Cardiac muscle cell (in vitro differentiated cells and primary cell): ENCODE data around the gene CCDC183. TPM values are rescaled to one million over a fixed set of nuclear protein-coding genes. Genes with fewer than 3 reads are reported as not detected.
"Not testable (repeated sequence)": the region's sequence is repeated elsewhere in the genome, so short reads cannot be mapped to it uniquely, and the experiment has no call there.

Experiments
- DNase-seq, 2 donors: peaks; one replicate each; pipeline versions ENCODE4 v3.0.0 to v3.0.0-alpha.2; 2010 to 2017; ENCODE audit warnings: low read depth in 1 of 2, low spot score in 1 of 2
- H3K27ac ChIP-seq: fragments of 200-600 bp; sonication (generic); 2 replicates; pipeline ENCODE4 v1.5.1; 2016
- H3K27me3 ChIP-seq: fragments of 200-600 bp; sonication (generic); 2 replicates; pipeline ENCODE4 v1.6.0; 2016; ENCODE audit warnings: control low read depth
- H3K36me3 ChIP-seq: fragments of 200-600 bp; sonication (generic); 2 replicates; pipeline ENCODE4 v1.5.1; 2016; ENCODE audit warnings: control low read depth
- H3K4me1 ChIP-seq: fragments of 200-600 bp; sonication (generic); 2 replicates; pipeline ENCODE4 v1.8.1; 2017; ENCODE audit warnings: low read depth, mild to moderate bottlenecking, mixed run types
- H3K4me3 ChIP-seq: fragments of 200-600 bp; sonication (generic); 2 replicates; pipeline ENCODE4 v1.5.1; 2016; ENCODE audit warnings: mild to moderate bottlenecking
- H3K9me3 ChIP-seq: fragments of 200-600 bp; sonication (generic); 2 replicates; pipeline ENCODE4 v1.5.1; 2017; ENCODE audit warnings: low read depth, mild to moderate bottlenecking, control low read depth
- polyA plus RNA-seq: library from polyadenylated mRNA; unstranded; fragments of >200 nt; fragmentation: Nextera tagmentation; extraction: Ambion mirVana; gene quantifications from 2 replicates; pipeline ENCODE4 v1.2.1, GENCODE V29; 2016
- total RNA-seq: library from RNA; depleted of rRNA; stranded (reverse); fragments of >200 nt; gene quantifications from 2 replicates; pipeline ENCODE4 v1.2.3, GENCODE V29; 2016
- TF ChIP-seq, protein P1 (sequence below): IDR thresholded peaks from 2 replicates; pipeline ENCODE4 v1.5.1; 2012; ENCODE audit warnings: low read depth, mild to moderate bottlenecking, low read length

The CCDC183 gene
- total and polyA plus RNA-seq, 2 experiments from 2014 or later: 43.1 to 49.3 TPM

DNA sequence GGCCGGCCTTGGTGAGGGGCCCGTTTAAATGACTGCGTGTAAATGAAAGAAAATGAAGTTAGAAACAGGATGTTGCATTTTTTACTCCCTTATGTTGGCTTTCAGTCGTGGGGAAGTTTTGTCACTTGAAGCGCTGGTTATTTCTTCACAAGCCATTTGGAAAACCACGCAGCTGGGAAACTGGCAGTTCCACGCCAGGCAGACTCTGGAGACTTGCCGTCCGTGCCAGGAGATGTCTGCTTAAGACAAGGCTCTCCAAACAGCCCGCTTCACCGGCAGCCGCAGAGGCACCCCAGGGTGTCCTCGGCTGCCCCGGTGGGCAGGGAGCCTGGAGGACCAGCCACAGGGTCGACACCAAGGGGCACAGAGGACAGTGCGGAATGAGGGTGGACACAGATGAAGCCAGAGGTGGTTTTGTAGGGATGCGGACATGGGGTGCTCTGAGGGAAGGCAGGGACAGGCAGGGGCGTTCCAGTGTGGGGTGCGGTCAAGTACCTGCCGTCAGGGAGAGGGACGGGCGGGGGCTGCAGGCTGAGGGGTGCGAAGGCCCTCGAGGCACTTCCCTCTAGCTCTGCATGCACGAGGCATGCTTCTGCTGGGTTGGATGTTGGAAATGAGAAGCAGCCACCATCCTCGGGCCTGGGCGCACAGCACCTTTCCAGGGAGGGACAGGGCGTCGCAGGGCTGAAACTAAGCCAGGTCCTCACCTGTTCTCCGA lies 35.0 kb downstream of the CCDC183 start:
- Histone ChIP-seq H3K9me3 (no peaks in the 10 kb centered on the region), H3K36me3 (peaks cover 31% of the 10 kb centered on the region), H3K4me1 (no peaks in the 10 kb centered on the region), H3K27ac (no peak overlapping the region), H3K27me3 (no peaks in the 10 kb centered on the region), H3K4me3 (no peak overlapping the region)
- TF ChIP-seq, protein P1, sequence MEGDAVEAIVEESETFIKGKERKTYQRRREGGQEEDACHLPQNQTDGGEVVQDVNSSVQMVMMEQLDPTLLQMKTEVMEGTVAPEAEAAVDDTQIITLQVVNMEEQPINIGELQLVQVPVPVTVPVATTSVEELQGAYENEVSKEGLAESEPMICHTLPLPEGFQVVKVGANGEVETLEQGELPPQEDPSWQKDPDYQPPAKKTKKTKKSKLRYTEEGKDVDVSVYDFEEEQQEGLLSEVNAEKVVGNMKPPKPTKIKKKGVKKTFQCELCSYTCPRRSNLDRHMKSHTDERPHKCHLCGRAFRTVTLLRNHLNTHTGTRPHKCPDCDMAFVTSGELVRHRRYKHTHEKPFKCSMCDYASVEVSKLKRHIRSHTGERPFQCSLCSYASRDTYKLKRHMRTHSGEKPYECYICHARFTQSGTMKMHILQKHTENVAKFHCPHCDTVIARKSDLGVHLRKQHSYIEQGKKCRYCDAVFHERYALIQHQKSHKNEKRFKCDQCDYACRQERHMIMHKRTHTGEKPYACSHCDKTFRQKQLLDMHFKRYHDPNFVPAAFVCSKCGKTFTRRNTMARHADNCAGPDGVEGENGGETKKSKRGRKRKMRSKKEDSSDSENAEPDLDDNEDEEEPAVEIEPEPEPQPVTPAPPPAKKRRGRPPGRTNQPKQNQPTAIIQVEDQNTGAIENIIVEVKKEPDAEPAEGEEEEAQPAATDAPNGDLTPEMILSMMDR: no peak
- no peak for DNase-seq

DNA sequence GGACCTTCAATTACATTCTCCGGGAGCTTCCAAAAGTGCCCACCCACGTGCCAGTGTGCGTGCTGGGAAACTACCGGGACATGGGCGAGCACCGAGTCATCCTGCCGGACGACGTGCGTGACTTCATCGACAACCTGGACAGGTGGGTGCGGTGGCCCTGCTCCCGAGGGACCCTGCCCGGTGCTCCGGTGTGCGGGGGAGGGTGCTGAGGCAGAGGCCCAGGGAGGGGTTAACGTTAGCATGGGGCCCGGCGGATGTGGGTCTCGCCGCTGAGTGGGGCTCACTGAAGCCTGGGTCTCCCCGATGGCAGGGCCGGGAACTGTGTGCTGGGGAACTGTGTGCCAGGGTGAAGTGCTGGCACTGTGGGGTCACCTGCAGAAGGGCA lies 35.6 kb downstream of the CCDC183 start:
- no peak overlapping the region for H3K27ac ChIP-seq
- H3K27me3 ChIP-seq: no peaks in the 10 kb centered on the region
- no peak for DNase-seq
- peaks cover 25% of the 10 kb centered on the region for H3K36me3 ChIP-seq
- no peaks in the 10 kb centered on the region for H3K9me3 ChIP-seq
- TF ChIP-seq, protein P1: no peak
- H3K4me3 ChIP-seq: no peak overlapping the region
- no peaks in the 10 kb centered on the region for H3K4me1 ChIP-seq

DNA sequence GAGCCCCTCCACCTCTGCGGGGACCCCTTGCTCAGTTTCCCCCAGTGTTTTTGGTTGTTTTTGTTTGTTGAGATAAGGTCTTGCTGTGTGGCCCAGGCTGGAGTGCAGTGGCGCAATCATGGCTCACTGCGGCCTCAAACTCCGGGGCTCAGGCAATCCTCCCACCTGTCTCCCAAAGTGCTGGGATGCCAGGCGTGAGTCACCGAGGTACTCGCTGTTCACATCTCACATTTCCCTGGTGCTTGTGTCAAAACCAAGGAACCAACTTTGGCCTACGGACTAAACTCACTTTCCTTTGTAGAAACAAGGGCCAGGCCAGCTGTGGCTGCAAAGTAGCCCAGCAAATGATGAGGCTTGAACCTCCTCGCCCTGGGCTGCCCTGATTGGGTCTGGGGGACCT lies 36.4 kb downstream of the CCDC183 start:
- no peak for DNase-seq
- Histone ChIP-seq H3K27ac (no peak overlapping the region), H3K4me3 (no peak overlapping the region), H3K36me3 (peaks cover 22% of the 10 kb centered on the region), H3K27me3 (no peaks in the 10 kb centered on the region), H3K9me3 (no peaks in the 10 kb centered on the region), H3K4me1 (no peaks in the 10 kb centered on the region)
- TF ChIP-seq, protein P1: no peak

DNA sequence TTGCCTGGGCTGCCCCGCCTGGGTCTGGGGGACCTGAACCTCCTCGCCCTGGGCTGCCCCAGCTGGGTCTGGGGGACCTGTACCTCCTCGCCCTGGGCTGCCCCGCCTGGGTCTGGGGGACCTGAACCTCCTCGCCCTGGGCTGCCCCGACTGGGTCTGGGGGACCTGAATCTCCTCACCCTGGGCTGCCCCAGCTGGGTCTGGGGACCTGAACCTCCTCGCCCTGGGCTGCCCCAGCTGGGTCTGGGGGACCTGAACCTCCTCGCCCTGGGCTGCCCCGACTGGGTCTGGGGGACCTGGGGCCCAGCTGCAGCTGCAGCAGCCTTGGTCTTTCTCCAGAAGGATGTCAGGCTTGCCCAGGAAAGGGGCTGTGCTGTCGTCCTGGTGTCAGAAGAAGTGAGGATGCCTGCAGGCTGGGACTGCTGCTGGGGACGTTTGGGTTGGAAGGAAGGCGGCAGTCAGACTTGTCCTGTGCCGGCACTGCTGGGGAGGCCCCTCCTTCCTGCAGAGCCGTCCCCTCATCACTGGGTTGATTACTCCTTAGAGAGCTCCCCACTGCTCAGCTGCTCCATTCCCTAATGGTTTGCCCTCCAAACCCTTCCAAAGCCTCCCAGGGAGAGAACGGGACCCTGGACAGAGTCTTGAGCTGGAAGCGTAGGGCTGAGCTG lies 37.4 kb downstream of the CCDC183 start:
- H3K4me1 ChIP-seq, H3K4me3 ChIP-seq, H3K27me3 ChIP-seq, H3K9me3 ChIP-seq, DNase-seq: not testable (repeated sequence)
- Histone ChIP-seq H3K36me3 (peaks cover 22% of the 10 kb centered on the region), H3K27ac (peak overlapping the region; percentile 34)

DNA sequence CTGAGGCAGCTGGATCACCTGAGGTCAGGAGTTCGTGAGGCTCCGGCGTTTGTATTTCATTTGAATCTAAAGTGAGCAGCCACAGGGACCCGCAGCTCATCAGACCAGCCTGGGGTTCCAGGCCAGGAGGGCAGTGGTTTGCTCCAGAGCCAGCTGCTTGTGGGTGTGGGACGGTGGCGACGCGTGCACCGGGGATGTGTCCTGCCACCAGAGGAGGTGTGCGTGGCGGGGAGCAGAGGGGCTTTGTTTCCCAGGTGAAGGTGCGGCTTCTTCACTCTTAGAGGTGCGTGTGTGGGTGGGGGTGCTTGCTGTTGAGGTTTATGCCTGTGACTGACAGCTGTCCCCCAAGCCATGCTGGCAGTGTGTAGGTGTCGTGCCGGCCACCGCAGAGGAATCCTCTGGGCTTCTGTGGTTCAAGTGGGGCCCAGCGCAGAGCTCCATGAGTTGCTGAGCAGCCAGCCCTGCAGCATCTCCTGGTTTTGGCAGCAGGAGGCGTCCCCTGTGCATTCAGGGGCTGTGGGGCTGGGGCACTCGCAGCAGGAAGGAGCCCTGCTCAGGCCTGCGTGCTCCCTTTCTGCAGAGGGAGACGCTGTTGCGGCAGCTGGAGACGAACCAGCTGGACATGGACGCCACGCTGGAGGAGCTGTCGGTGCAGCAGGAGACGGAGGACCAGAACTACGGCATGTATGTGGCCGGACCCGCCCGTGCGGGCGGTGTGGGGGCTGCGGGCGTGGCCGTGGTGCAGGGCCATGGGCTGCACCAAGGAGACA lies 39.2 kb downstream of the CCDC183 start:
- DNase-seq: no peak
- Histone ChIP-seq H3K27ac (peak overlapping the region; percentile 57), H3K4me1 (peaks cover 4% of the 10 kb centered on the region), H3K4me3 (no peak overlapping the region), H3K27me3 (no peaks in the 10 kb centered on the region), H3K9me3 (no peaks in the 10 kb centered on the region), H3K36me3 (peaks cover 25% of the 10 kb centered on the region)
- TF ChIP-seq, protein P1: no peak
